ENCODE data around the gene RNF126. TPM values are rescaled to one million over a fixed set of nuclear protein-coding genes. Genes with fewer than 3 reads are reported as not detected.

Gene RNF126
- total RNA-seq, 2 experiments from 2014 or later = 80.6 to 82.2 TPM

GRCh38 chr19:644363-644762 is 18.7 kb downstream of the RNF126 start:
- ChIA-PET POLR2A (interaction anchor here (1.2 to 2.3 kb wide), 2 partner anchors 10 to 17 kb away, joined by 4 to 5 read pairs; partner anchors contain the start of gene POLRMT), CTCF (no interaction called here)
- H3K36me3 Mint-ChIP-seq (ENCODE audit: low read depth) = peaks cover 15% of the 10 kb centered on the region
- H3K4me3 Mint-ChIP-seq = no peak overlapping the region
- H3K9me3 Mint-ChIP-seq = no peaks in the 10 kb centered on the region
- H3K27ac Mint-ChIP-seq = no peak overlapping the region
- H3K4me1 Mint-ChIP-seq = peaks cover 3% of the 10 kb centered on the region
- H3K27me3 Mint-ChIP-seq = peaks cover under 1% of the 10 kb centered on the region
- DNase-seq = no peak

- ChIA-PET CTCF (no interaction called here), POLR2A (interaction anchor here (2.3 kb wide), 1 partner anchor 17 kb away, joined by 5 read pairs; no protein-coding TSS in a partner anchor)
- peaks cover 11% of the 10 kb centered on the region for H3K36me3 Mint-ChIP-seq (ENCODE audit: low read depth)
- peaks cover 2% of the 10 kb centered on the region for H3K27me3 Mint-ChIP-seq
- no peaks in the 10 kb centered on the region for H3K9me3 Mint-ChIP-seq
- no peak overlapping the region for H3K27ac Mint-ChIP-seq
- peaks cover 7% of the 10 kb centered on the region for H3K4me1 Mint-ChIP-seq
- no peak overlapping the region for H3K4me3 Mint-ChIP-seq
- DNase-seq = no peak
Observed at GRCh38 chr19:643736-644135, 19.3 kb downstream of the RNF126 start.

GRCh38 chr19:642767-643727 is 20.0 kb downstream of the RNF126 start:
- Mint-ChIP-seq H3K4me1 (peaks cover 7% of the 10 kb centered on the region), H3K9me3 (no peaks in the 10 kb centered on the region), H3K4me3 (no peak overlapping the region), H3K36me3 (ENCODE audit: low read depth) (peaks cover 9% of the 10 kb centered on the region), H3K27ac (no peak overlapping the region), H3K27me3 (peaks cover 2% of the 10 kb centered on the region)
- CTCF ChIA-PET = no interaction called here
- POLR2A ChIA-PET = interaction anchor here (1.7 kb wide), 1 partner anchor 18 kb away, joined by 6 read pairs; no protein-coding TSS in a partner anchor
- no peak for DNase-seq

GRCh38 chr19:641702-642101 is 21.3 kb downstream of the RNF126 start:
- POLR2A ChIA-PET = interaction anchor here (1.7 kb wide), 1 partner anchor 19 kb away, joined by 6 read pairs; no protein-coding TSS in a partner anchor
- Mint-ChIP-seq H3K4me1 (peaks cover 7% of the 10 kb centered on the region), H3K27me3 (peaks cover 2% of the 10 kb centered on the region), H3K4me3 (no peak overlapping the region), H3K9me3 (no peaks in the 10 kb centered on the region), H3K27ac (no peak overlapping the region), H3K36me3 (ENCODE audit: low read depth) (peaks cover 7% of the 10 kb centered on the region)
- CTCF ChIA-PET = interaction anchor here (1.4 kb wide), 1 partner anchor 8 kb away, joined by 3 read pairs; no protein-coding TSS in a partner anchor
- no peak for DNase-seq

GRCh38 chr19:640606-641189 is 22.3 kb downstream of the RNF126 start:
- H3K4me3 Mint-ChIP-seq = no peak overlapping the region
- no peaks in the 10 kb centered on the region for H3K9me3 Mint-ChIP-seq
- CTCF ChIA-PET = interaction anchor here (0.6 kb wide), 1 partner anchor 54 kb away, joined by 3 read pairs; no protein-coding TSS in a partner anchor
- H3K27me3 Mint-ChIP-seq = peaks cover 2% of the 10 kb centered on the region
- peaks cover 7% of the 10 kb centered on the region for H3K4me1 Mint-ChIP-seq
- no peak overlapping the region for H3K27ac Mint-ChIP-seq
- H3K36me3 Mint-ChIP-seq (ENCODE audit: low read depth) = peaks cover 3% of the 10 kb centered on the region
- no peak for DNase-seq
- POLR2A ChIA-PET = interaction anchor here (1.0 to 1.7 kb wide), 2 partner anchors 14 to 20 kb away, joined by 3 to 6 read pairs; no protein-coding TSS in a partner anchor

- CTCF ChIA-PET = no interaction called here
- DNase-seq = no peak
- H3K4me3 Mint-ChIP-seq = no peak overlapping the region
Observed at GRCh38 chr19:640161-640558, 22.9 kb downstream of the RNF126 start.

GRCh38 chr19:639253-640160 is 23.5 kb downstream of the RNF126 start, which contains the start of gene FGF22:
Gene FGF22, plus strand, starts transcription at chr19:639879. Its CDS starts 47 bp downstream, at chr19:639926.
- peaks cover 2% of the 10 kb centered on the region for H3K27me3 Mint-ChIP-seq
- CTCF ChIA-PET = no interaction called here
- no peaks in the 10 kb centered on the region for H3K36me3 Mint-ChIP-seq (ENCODE audit: low read depth)
- POLR2A ChIA-PET = no interaction called here
- DNase-seq = peak; percentile 95
- peak within 1 kb of the TSS; percentile 74 for H3K4me3 Mint-ChIP-seq
- peaks cover 7% of the 10 kb centered on the region for H3K4me1 Mint-ChIP-seq
- H3K9me3 Mint-ChIP-seq = no peaks in the 10 kb centered on the region
- peak within 1 kb of the TSS; percentile 50 for H3K27ac Mint-ChIP-seq

More at GRCh38 chr19:640161-640558, 22.9 kb downstream of the RNF126 start:
- peaks cover 2% of the 10 kb centered on the region for H3K27me3 Mint-ChIP-seq
- H3K36me3 Mint-ChIP-seq (ENCODE audit: low read depth) = peaks cover 3% of the 10 kb centered on the region
- H3K4me1 Mint-ChIP-seq = peaks cover 7% of the 10 kb centered on the region
- H3K9me3 Mint-ChIP-seq = no peaks in the 10 kb centered on the region
- H3K27ac Mint-ChIP-seq = no peak overlapping the region
- POLR2A ChIA-PET = no interaction called here

- Mint-ChIP-seq H3K4me1 (peaks cover 12% of the 10 kb centered on the region), H3K27me3 (peaks cover 2% of the 10 kb centered on the region), H3K27ac (no peak overlapping the region), H3K36me3 (ENCODE audit: low read depth) (no peaks in the 10 kb centered on the region), H3K9me3 (no peaks in the 10 kb centered on the region), H3K4me3 (peak overlapping the region; percentile 74)
- no peak for DNase-seq
- CTCF ChIA-PET = no interaction called here
- POLR2A ChIA-PET = no interaction called here
Observed at GRCh38 chr19:638906-639252, 24.1 kb downstream of the RNF126 start.

- DNase-seq = no peak
- Mint-ChIP-seq H3K27ac (no peak overlapping the region), H3K36me3 (ENCODE audit: low read depth) (peaks cover 8% of the 10 kb centered on the region), H3K9me3 (no peaks in the 10 kb centered on the region), H3K4me1 (peaks cover 37% of the 10 kb centered on the region), H3K4me3 (no peak overlapping the region), H3K27me3 (peaks cover 2% of the 10 kb centered on the region)
- ChIA-PET POLR2A (interaction anchor here (1.7 to 1.8 kb wide), 2 partner anchors 10 to 28 kb away, joined by 4 to 7 read pairs; partner anchors contain the start of gene RNF126), CTCF (no interaction called here)
Observed at GRCh38 chr19:634975-635652, 27.9 kb downstream of the RNF126 start.

- POLR2A ChIA-PET = interaction anchor here (0.7 to 2.6 kb wide), 6 partner anchors 11 to 259 kb away, joined by 3 to 15 read pairs (median 4); partner anchors contain the start of genes MED16, RNF126 and RNU6-9
- H3K9me3 Mint-ChIP-seq = no peaks in the 10 kb centered on the region
Observed at GRCh38 chr19:633786-634639, 29.0 kb downstream of the RNF126 start.

More at GRCh38 chr19:633786-634639, 29.0 kb downstream of the RNF126 start:
- Mint-ChIP-seq H3K4me3 (peak overlapping the region; percentile 95), H3K36me3 (ENCODE audit: low read depth) (peaks cover 12% of the 10 kb centered on the region), H3K27me3 (no peaks in the 10 kb centered on the region), H3K27ac (peak overlapping the region; percentile 76), H3K4me1 (peaks cover 36% of the 10 kb centered on the region)
- CTCF ChIA-PET = interaction anchor here (0.7 to 0.8 kb wide), 2 partner anchors 78 to 123 kb away, joined by 4 to 5 read pairs; no protein-coding TSS in a partner anchor
- no peak for DNase-seq
